ENCODE data around the gene SNRPF.
"Not testable (repeated sequence)": the region's sequence is repeated elsewhere in the genome, so short reads cannot be mapped to it uniquely, and the experiment has no call there.

SNRPF gene

GRCh38 chr12:95858451-95859343, at the start of gene SNRPF:
Gene SNRPF (plus strand): TSS chr12:95858952. CDS start chr12:95859074, 122 bp downstream.
- peak; percentile 94 for DNase-seq (ENCODE audit: low read depth)

GRCh38 chr12:95809000-95809680, 49.6 kb upstream of the SNRPF start:
- no peak for DNase-seq (ENCODE audit: low read depth)

- no peak for DNase-seq (ENCODE audit: low read depth)
These were observed 48.3 kb upstream of the SNRPF start for GRCh38 chr12:95810411-95810810.

GRCh38 chr12:95812155-95812554, 46.6 kb upstream of the SNRPF start:
- DNase-seq (ENCODE audit: low read depth) = not testable (repeated sequence)

- no peak for DNase-seq (ENCODE audit: low read depth)
These were observed 43.0 kb upstream of the SNRPF start for GRCh38 chr12:95815632-95816212.

DNA sequence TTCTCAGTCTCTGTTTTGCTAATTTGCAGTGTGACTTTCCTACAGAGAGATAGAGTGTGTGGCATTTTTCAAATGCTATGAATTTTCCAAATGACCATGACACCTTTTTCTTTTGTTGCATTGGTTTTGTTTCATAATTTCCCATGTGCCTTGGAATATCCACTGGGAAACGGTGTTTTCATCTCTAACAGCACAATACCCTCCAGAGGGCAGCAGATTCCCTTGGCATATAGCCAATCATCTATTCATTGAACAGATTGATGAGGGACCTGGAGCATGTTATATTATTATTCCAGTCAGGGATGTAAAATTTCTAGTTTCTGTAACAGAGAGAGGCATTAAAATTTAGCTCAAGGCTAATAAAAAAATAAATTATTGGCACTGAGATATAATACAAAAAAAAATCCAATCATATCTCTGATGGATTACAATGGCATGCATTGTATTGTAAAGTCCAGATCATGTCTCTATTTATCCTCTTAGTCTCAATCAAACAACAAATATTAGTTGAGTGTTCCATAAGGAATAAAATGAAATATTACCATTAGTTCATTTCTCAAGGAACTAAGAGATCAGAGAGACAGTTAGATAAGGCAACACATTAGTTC, 38.6 kb upstream of the SNRPF start:
- no peak for DNase-seq (ENCODE audit: low read depth)

GRCh38 chr12:95829395-95829794, 29.4 kb upstream of the SNRPF start:
- no peak for DNase-seq (ENCODE audit: low read depth)

DNA sequence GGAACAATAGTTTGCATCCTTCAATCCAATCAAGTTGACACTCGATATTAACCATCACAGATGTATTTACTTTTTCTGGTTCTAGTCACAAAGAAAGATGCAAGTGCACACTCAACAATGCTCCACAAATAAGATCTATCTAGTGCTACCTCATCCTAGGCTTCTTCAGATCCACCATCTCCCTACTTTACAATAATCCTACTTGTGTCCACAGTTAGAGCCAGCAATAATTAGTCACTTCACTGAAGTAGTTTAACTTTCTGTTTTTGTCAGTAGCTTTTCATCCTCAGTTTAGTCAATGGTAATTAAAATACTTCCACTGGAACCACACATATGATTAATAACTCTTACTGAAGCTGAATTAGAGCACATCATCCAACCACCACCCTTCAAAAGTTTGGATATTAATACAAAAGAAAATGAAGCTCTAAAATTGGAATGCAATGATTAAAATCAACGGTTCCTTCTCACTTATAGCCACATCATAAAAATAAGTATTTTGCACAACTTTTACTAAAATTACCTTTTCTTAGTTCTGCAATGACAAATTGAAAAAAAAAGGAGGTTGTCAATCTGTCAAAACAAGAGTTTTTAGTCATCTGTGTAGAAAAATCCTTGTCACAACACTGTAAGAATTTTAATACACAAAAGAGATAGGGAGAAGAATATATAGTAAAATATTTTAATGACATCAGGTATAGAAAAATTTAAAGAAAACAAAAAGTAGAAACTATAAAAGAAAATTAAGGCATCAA, 28.2 kb upstream of the SNRPF start:
- DNase-seq (ENCODE audit: low read depth) = no peak

DNA sequence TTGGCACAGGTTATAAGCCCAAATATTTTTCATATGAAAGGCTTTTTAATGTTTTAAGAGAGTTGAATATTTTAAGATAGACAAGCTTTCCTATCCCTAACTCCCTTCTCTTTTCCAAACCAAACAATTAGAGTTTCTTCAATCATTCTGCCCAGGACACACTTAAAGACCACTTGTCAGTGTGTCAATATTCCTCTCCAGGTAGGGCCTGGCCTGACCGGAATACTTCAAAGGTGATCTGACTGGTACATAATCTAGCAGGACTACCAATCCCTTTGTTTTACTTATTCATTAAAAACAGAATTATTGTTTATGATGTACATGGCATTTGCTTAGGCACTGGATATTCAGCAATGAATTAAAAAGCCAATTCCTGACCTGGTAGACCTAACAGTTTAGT, 24.2 kb upstream of the SNRPF start:
- no peak for DNase-seq (ENCODE audit: low read depth)

GRCh38 chr12:95836185-95836609, 22.6 kb upstream of the SNRPF start:
- no peak for DNase-seq (ENCODE audit: low read depth)

GRCh38 chr12:95836630-95837239, 22.0 kb upstream of the SNRPF start:
- no peak for DNase-seq (ENCODE audit: low read depth)

- no peak for DNase-seq (ENCODE audit: low read depth)
These were observed 21.3 kb upstream of the SNRPF start for GRCh38 chr12:95837240-95838038.

DNA sequence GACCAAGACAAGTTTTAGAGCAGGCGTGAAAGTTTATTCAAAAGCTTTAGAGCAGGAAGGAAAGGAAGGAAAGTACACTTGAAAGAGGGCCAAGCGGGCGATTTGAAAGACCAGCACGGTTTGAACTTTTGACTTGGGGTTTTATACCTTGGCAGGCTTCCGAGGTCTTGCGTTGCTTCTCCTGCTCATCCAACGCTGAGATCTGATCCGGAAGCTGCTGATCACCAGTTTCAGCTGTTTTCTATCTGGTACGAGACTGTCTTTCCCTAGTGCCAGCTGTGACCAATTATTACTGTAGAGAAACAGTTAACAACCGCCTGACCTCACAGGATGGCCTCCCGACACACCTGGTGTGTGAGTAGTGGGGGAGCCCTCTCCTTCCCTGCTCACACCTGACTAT, 20.6 kb upstream of the SNRPF start:
- DNase-seq (ENCODE audit: low read depth) = peak; percentile 63

GRCh38 chr12:95842426-95842825, 16.3 kb upstream of the SNRPF start:
- not testable (repeated sequence) for DNase-seq (ENCODE audit: low read depth)

DNA sequence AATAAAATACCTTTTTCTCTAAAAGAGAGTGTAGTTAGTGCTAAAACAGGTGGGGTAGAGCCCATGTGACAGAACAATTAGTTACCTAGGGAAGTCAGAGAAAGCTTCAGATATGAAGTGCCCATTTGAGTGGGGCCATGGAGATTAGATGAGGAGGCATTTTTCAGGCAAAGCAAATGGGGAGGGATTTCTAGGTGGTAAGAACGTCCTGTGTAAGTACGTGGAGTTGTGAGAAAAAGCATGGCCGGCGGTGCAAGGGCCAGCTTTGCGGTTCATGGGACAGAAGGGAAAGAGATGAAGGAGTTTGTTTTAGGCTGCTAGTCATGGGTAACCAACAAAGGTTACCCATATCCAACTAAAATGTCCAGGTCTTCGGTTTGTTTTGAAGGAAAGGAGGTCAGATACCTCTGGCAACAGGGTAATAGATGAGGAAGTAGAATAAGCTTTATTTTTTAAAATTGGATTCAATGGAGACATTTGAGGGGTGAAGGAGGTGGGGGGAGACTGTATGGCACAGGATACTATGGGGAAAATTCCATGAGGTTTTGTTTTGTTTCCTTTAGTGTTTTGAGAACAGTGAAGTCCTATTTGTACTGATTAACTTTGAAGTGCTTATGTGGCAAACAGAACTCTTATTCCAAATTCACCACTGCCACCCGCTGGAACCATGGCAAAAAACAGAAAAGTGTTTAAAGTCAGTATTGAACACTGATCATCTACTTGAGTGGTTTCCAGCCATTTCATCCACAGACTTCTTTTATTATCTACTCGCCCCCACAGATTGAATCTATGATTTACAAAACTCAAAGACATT, 10.0 kb upstream of the SNRPF start:
- DNase-seq (ENCODE audit: low read depth) = no peak

GRCh38 chr12:95851606-95852005, 7.1 kb upstream of the SNRPF start:
- DNase-seq (ENCODE audit: low read depth) = no peak

- no peak for DNase-seq (ENCODE audit: low read depth)
These were observed 6.6 kb upstream of the SNRPF start for GRCh38 chr12:95852133-95852532.

DNA sequence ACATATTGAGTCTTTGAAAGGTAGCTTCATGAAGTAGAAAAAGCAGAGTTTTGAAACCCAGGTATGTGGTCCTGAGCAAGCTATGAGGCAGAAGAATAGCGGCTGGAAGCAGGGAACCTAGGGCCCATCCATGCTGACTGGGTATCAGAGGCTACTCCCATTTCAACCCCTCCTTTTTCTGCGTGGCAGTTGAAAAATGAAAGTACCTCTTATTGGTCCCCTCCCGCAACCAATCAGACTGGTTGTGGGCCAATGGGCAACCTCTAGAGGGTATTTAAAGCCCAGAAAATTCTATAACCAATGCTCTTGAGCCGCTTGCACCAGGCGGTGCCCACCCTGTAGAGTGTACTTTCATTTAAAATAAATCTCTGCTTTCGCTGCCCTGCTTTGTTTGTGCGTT, 1.6 kb upstream of the SNRPF start:
- DNase-seq (ENCODE audit: low read depth) = no peak

DNA sequence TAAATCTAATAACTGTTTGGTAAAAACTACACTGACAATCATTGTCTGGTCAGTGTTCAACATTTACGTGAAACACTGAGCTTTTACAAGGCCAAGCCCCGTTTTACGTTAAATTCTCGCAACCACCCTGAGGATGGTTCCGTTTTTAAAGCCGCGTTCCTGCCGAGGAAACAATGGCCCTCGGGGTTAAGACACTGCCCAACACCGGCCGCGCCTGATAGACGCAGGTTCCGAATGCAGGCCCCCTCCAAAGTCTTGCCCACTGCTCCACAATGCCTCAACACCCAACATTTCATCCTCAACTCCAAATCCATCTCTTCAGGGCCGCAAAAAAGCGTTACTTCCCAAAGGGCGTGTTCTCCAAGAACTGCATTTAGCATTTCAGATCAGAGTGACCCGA, 953 bp upstream of the SNRPF start:
- no peak for DNase-seq (ENCODE audit: low read depth)
